Type B pancreatic cell (in vitro differentiated cells): Measurements from ENCODE around the gene POMGNT1. TPM values are rescaled to one million over a fixed set of nuclear protein-coding genes. Genes with fewer than 3 reads are reported as not detected.

Source experiments
- DNase-seq: peaks from one replicate; pipeline ENCODE4 v3.0.0; 2021; ENCODE audit warnings: mixed read lengths; ENCODE audit not compliant: unreplicated experiment; ENCODE audit errors: extremely low spot score
- H3K27ac Mint-ChIP-seq: 2 replicates; pipeline ENCODE4 v1.8.0; 2021; ENCODE audit warnings: mild to moderate bottlenecking, mixed read lengths
- H3K27me3 Mint-ChIP-seq: 2 replicates; pipeline ENCODE4 v1.8.0; 2021; ENCODE audit warnings: mixed read lengths
- H3K36me3 Mint-ChIP-seq: 2 replicates; pipeline ENCODE4 v1.8.0; 2021; ENCODE audit warnings: mixed read lengths
- H3K4me1 Mint-ChIP-seq: one replicate; pipeline ENCODE4 v1.8.0; 2021; ENCODE audit warnings: mixed read lengths; ENCODE audit not compliant: unreplicated experiment
- H3K4me3 Mint-ChIP-seq: 2 replicates; pipeline ENCODE4 v1.8.0; 2021; ENCODE audit warnings: mild to moderate bottlenecking, mixed read lengths
- H3K9me3 Mint-ChIP-seq: 2 replicates; pipeline ENCODE4 v1.8.0; 2021; ENCODE audit warnings: mixed read lengths
- CTCF ChIP-seq: fragments of 200-600 bp; sonication (generic); conservative IDR thresholded peaks from 2 replicates; pipeline ENCODE4 v1.5.0; 2021; ENCODE audit warnings: antibody characterized with exemption, mild to moderate bottlenecking
- total RNA-seq: library from RNA; stranded (reverse); gene quantifications from 2 replicates; pipeline ENCODE4 v1.2.1, GENCODE V29; 2021; ENCODE audit warnings: low replicate concordance

The POMGNT1 gene
- total RNA-seq, 1 donor from 2014 or later, result 74.0 TPM

GRCh38 chr1:46221749-46222148, 23.5 kb upstream of the POMGNT1 start:
- no peaks in the 10 kb centered on the region for H3K27me3 Mint-ChIP-seq
- no peak for TF ChIP-seq CTCF
- no peaks in the 10 kb centered on the region for H3K36me3 Mint-ChIP-seq
- DNase-seq, result no peak
- no peaks in the 10 kb centered on the region for H3K9me3 Mint-ChIP-seq
- peaks cover 15% of the 10 kb centered on the region for H3K4me1 Mint-ChIP-seq
- no peak overlapping the region for H3K4me3 Mint-ChIP-seq
- no peak overlapping the region for H3K27ac Mint-ChIP-seq

DNA sequence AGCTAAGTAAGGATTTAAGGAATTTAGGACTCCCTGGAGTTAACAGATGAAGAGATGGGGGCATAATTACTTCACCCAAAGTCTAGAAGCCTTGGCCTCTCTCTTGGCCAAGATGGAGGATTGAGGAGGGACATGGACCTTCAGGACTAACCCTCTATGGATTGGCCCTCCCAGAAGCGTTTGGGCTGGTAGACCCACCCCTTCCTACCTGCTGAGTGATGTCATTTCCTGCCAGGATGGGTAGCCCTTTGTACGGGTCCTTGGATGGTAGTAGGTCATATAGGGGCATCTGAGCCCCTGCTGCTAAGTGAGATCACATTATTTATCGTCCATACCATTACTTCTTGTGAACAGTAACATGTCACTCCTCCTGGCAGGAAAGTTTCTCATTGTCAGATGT, 22.6 kb upstream of the POMGNT1 start:
- DNase-seq, result no peak
- Mint-ChIP-seq H3K9me3 (no peaks in the 10 kb centered on the region), H3K27me3 (no peaks in the 10 kb centered on the region), H3K36me3 (no peaks in the 10 kb centered on the region), H3K4me3 (no peak overlapping the region), H3K27ac (no peak overlapping the region), H3K4me1 (peaks cover 15% of the 10 kb centered on the region)
- TF ChIP-seq CTCF, result no peak

DNA sequence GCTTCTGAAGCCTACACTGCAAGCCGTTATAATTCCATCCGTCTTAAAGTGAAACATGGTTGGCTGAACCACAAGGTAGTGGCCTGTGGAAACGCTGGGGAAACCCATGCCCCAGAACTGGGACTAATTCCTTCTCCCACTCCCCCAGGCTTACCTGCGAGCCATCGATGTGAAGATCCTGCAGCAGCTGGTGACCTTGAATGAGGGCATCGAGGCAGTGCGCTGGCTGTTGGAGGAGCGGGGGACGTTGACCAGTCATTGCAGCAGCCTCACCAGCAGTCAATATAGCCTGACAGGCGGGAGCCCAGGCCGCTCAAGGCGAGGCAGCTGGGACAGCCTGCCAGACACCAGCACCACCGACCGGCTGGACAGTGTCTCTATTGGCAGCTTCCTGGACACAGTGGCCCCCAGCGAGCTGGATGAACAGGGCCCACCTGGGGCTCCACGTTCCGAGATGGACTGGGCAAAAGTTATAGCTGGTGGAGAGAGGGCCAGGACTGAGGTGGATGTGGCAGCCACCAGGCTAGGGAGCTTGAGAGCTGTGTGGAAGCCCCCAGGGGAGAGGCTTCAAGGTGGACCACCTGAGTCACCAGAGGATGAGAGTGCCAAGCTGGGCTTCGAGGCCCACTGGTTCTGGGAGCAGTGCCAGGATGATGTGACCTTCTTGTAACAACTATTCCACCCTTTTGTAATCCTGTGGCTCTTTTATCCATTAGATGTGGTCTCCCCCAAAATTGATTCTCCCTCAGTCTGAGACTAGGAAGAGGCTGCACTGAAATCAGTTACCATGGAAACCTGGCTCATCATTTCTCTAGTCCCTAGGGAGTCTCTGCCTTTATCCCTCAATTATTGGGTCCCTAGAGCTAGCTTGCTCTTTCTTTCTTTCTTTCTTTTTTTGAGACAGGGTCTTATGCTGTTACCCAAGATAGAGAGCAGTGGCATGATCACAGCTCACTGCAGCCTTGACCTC, 21.6 kb upstream of the POMGNT1 start:
- H3K36me3 Mint-ChIP-seq, result no peaks in the 10 kb centered on the region
- DNase-seq, result no peak
- no peaks in the 10 kb centered on the region for H3K27me3 Mint-ChIP-seq
- H3K9me3 Mint-ChIP-seq, result no peaks in the 10 kb centered on the region
- H3K4me1 Mint-ChIP-seq, result peaks cover 15% of the 10 kb centered on the region
- H3K4me3 Mint-ChIP-seq, result no peak overlapping the region
- no peak overlapping the region for H3K27ac Mint-ChIP-seq
- no peak for TF ChIP-seq CTCF

GRCh38 chr1:46218443-46218842, 20.2 kb upstream of the POMGNT1 start:
- H3K27me3 Mint-ChIP-seq, result no peaks in the 10 kb centered on the region
- no peaks in the 10 kb centered on the region for H3K9me3 Mint-ChIP-seq
- peaks cover 10% of the 10 kb centered on the region for H3K4me1 Mint-ChIP-seq
- H3K4me3 Mint-ChIP-seq, result no peak overlapping the region
- DNase-seq, result no peak
- H3K36me3 Mint-ChIP-seq, result no peaks in the 10 kb centered on the region
- H3K27ac Mint-ChIP-seq, result peak overlapping the region; percentile 65
- no peak for TF ChIP-seq CTCF

GRCh38 chr1:46215504-46215903, 17.3 kb upstream of the POMGNT1 start:
- no peak for DNase-seq
- Mint-ChIP-seq H3K9me3 (no peaks in the 10 kb centered on the region), H3K27ac (no peak overlapping the region), H3K4me3 (no peak overlapping the region), H3K4me1 (no peaks in the 10 kb centered on the region), H3K27me3 (no peaks in the 10 kb centered on the region), H3K36me3 (no peaks in the 10 kb centered on the region)
- TF ChIP-seq CTCF, result no peak
